ENCODE measurements around the gene IAPP.
"Not testable (repeated sequence)": the region's sequence is repeated elsewhere in the genome, so short reads cannot be mapped to it uniquely, and the experiment has no call there.

The IAPP gene

GRCh38 chr12:21413369-21414277, 40.9 kb downstream of the IAPP start:
- CTCF ChIA-PET: interaction anchor here (0.9 kb wide), 1 partner anchor 19 kb away, joined by 3 read pairs; no protein-coding TSS in a partner anchor
- POLR2A ChIA-PET: no interaction called here
- no peak for TF ChIP-seq CTCF (IDR thresholded peaks at IDR 0.05; ENCODE audit: control extremely low read depth, extremely low read depth, low read depth, missing control alignments)
- DNase-seq (ENCODE audit: extremely low spot score): no peak

- TF ChIP-seq CTCF (IDR thresholded peaks at IDR 0.05; ENCODE audit: control extremely low read depth, extremely low read depth, low read depth, missing control alignments): no peak
- DNase-seq (ENCODE audit: extremely low spot score): no peak
- POLR2A ChIA-PET: no interaction called here
- CTCF ChIA-PET: no interaction called here
Measured at GRCh38 chr12:21416511-21417121, 43.9 kb downstream of the IAPP start.

- POLR2A ChIA-PET; DNase-seq (ENCODE audit: extremely low spot score); CTCF ChIA-PET: not testable (repeated sequence)
Measured at GRCh38 chr12:21418398-21418797, 45.7 kb downstream of the IAPP start.

- DNase-seq (ENCODE audit: extremely low spot score); POLR2A ChIA-PET; CTCF ChIA-PET: not testable (repeated sequence)
Measured at GRCh38 chr12:21419009-21419699, 46.5 kb downstream of the IAPP start.

GRCh38 chr12:21428241-21428640, 55.5 kb downstream of the IAPP start:
- no peak for DNase-seq (ENCODE audit: extremely low spot score)
- no peak for TF ChIP-seq CTCF (IDR thresholded peaks at IDR 0.05; ENCODE audit: control extremely low read depth, extremely low read depth, low read depth, missing control alignments)
- POLR2A ChIA-PET: no interaction called here
- CTCF ChIA-PET: no interaction called here
